Loucy (cell line): Measurements from ENCODE around the gene SYMPK.

ENCODE experiments used
- CTCF ChIP-seq: fragments of 200-600 bp; sonication (generic); conservative IDR thresholded peaks from 2 replicates; pipeline ENCODE4 v1.5.1; 2014; ENCODE audit warnings: mild to moderate bottlenecking, antibody characterized with exemption, low read length
- EZH2phosphoT487 ChIP-seq: fragments of 200-600 bp; IDR thresholded peaks from 2 replicates; pipeline ENCODE4 v1.6.1; 2018; ENCODE audit warnings: antibody characterized with exemption, mild to moderate bottlenecking, moderate library complexity, borderline replicate concordance

- TF ChIP-seq CTCF (no peak), EZH2phosphoT487 (no peak)
These were observed 20.6 kb upstream of the SYMPK start for GRCh38 chr19:45883586-45883880.
